Retinal pigment epithelial cell (primary cell): ENCODE results near the gene TIPARP.
"Not testable (repeated sequence)": the region's sequence is repeated elsewhere in the genome, so short reads cannot be mapped to it uniquely, and the experiment has no call there.

ENCODE experiments used
- DNase-seq: peaks from one replicate; pipeline ENCODE4 v3.0.0-alpha.2; 2010; ENCODE audit warnings: low read depth
- H3K4me3 ChIP-seq: 2 replicates; pipeline ENCODE4 v1.5.1; 2011; ENCODE audit warnings: mild to moderate bottlenecking, low read length, control low read depth, moderate library complexity
- TF ChIP-seq, protein P1 (sequence below): conservative IDR thresholded peaks from 2 replicates; pipeline ENCODE4 v1.5.1; 2011; ENCODE audit warnings: low read depth, low read length, control low read depth, inconsistent platforms

Gene TIPARP

GRCh38 chr3:156648086-156648485 is 26.3 kb upstream of the TIPARP start:
- TF ChIP-seq, protein P1, sequence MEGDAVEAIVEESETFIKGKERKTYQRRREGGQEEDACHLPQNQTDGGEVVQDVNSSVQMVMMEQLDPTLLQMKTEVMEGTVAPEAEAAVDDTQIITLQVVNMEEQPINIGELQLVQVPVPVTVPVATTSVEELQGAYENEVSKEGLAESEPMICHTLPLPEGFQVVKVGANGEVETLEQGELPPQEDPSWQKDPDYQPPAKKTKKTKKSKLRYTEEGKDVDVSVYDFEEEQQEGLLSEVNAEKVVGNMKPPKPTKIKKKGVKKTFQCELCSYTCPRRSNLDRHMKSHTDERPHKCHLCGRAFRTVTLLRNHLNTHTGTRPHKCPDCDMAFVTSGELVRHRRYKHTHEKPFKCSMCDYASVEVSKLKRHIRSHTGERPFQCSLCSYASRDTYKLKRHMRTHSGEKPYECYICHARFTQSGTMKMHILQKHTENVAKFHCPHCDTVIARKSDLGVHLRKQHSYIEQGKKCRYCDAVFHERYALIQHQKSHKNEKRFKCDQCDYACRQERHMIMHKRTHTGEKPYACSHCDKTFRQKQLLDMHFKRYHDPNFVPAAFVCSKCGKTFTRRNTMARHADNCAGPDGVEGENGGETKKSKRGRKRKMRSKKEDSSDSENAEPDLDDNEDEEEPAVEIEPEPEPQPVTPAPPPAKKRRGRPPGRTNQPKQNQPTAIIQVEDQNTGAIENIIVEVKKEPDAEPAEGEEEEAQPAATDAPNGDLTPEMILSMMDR, result no peak
- DNase-seq, result no peak
- H3K4me3 ChIP-seq, result no peak overlapping the region

GRCh38 chr3:156649681-156650080 is 24.7 kb upstream of the TIPARP start:
- TF ChIP-seq, protein P1, result no peak
- DNase-seq, result no peak
- no peak overlapping the region for H3K4me3 ChIP-seq

- not testable (repeated sequence) for H3K4me3 ChIP-seq, DNase-seq
Measured at GRCh38 chr3:156652661-156653060, 21.7 kb upstream of the TIPARP start.

GRCh38 chr3:156654834-156655233 is 19.6 kb upstream of the TIPARP start:
- TF ChIP-seq, protein P1, result no peak
- no peak overlapping the region for H3K4me3 ChIP-seq
- DNase-seq, result no peak

- DNase-seq, result no peak
- H3K4me3 ChIP-seq, result no peak overlapping the region
- TF ChIP-seq, protein P1, result no peak
Measured at GRCh38 chr3:156655819-156656550, 18.4 kb upstream of the TIPARP start.

DNA sequence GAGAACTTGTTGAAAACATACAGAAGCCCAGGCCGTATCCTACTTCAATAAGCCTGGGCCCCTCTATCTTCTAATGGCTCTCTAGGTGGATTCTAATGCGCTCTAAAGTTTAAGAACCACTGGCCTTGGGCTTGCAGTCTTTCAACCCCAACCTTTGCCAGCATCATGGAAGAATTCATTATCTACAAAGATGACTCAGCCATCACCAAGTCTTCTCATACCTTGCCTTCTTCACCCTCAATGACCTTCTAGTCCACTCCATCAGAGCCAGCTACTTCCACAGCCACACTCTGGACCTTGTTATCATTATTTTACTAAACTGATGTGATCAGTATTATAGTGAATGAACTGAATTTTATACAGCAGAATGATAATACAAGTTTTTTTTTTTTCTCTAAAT is 16.9 kb upstream of the TIPARP start:
- TF ChIP-seq, protein P1, result no peak
- H3K4me3 ChIP-seq, result no peak overlapping the region
- no peak for DNase-seq

GRCh38 chr3:156657862-156658731 is 16.3 kb upstream of the TIPARP start:
- H3K4me3 ChIP-seq, result no peak overlapping the region
- TF ChIP-seq, protein P1, result no peak
- DNase-seq, result no peak
